OCI-LY7 (cell line): ENCODE data around the gene CTBP2. TPM values are rescaled to one million over a fixed set of nuclear protein-coding genes. Genes with fewer than 3 reads are reported as not detected.

Source experiments
- BruUV-seq: library from RNA; stranded (reverse); fragments of 400-500 nt; replicated peaks from 2 replicates; lab custom pipeline; 2021; lab: Mats Ljungman, UMichigan
- CTCF ChIA-PET: fragments of 300-600 bp; sonication (Branson Sonifier 250); formaldehyde crosslinking; loops from one replicate; lab custom pipeline; 2022; ENCODE audit warnings: antibody characterized with exemption; ENCODE audit not compliant: unreplicated experiment; lab: Charles Lee
- POLR2A ChIA-PET: fragments of 300-600 bp; sonication (Branson Sonifier 250); formaldehyde crosslinking; loops from one replicate; lab custom pipeline; 2022; ENCODE audit warnings: antibody characterized with exemption; lab: Charles Lee
- DNase-seq: peaks from one replicate; pipeline ENCODE4 v3.0.0-alpha.2; 2015; ENCODE audit warnings: low spot score
- H2AFZ ChIP-seq: fragments of 200-600 bp; sonication (generic), shearing (Covaris generic); 2 replicates; pipeline ENCODE4 v1.6.1; 2014; ENCODE audit warnings: mild to moderate bottlenecking, antibody characterized with exemption, low read length, moderate library complexity
- H3K27ac ChIP-seq: fragments of 200-600 bp; sonication (generic); 2 replicates; pipeline ENCODE4 v1.5.1; 2014; ENCODE audit warnings: mixed run types, low read depth, mild to moderate bottlenecking, moderate library complexity, low read length, inconsistent platforms; ENCODE audit not compliant: poor library complexity, severe bottlenecking
- H3K36me3 ChIP-seq: fragments of 200-600 bp; sonication (generic); 2 replicates; pipeline ENCODE4 v1.6.1; 2014; ENCODE audit warnings: mild to moderate bottlenecking, antibody characterized with exemption, low read length, moderate library complexity, mixed read lengths; ENCODE audit not compliant: insufficient read depth
- H3K4me1 ChIP-seq: fragments of 200-600 bp; sonication (generic); 2 replicates; pipeline ENCODE4 v1.5.1; 2014; ENCODE audit warnings: mild to moderate bottlenecking, low read length; ENCODE audit not compliant: insufficient read depth, poor library complexity, severe bottlenecking
- H3K4me2 ChIP-seq: fragments of 200-600 bp; sonication (generic); 2 replicates; pipeline ENCODE4 v1.6.1; 2014; ENCODE audit warnings: mild to moderate bottlenecking, low read length
- H3K4me3 ChIP-seq: fragments of 200-600 bp; sonication (generic); 2 replicates; pipeline ENCODE4 v1.5.1; 2014; ENCODE audit warnings: mild to moderate bottlenecking, low read depth, low read length; ENCODE audit not compliant: poor library complexity, severe bottlenecking
- H3K79me2 ChIP-seq: fragments of 200-600 bp; sonication (generic); 2 replicates; pipeline ENCODE4 v1.6.1; 2016; ENCODE audit warnings: low read depth, mild to moderate bottlenecking, low read length, moderate library complexity, mixed read lengths; ENCODE audit not compliant: insufficient read depth
- H3K9me2 ChIP-seq: fragments of 200-600 bp; sonication (generic); 2 replicates; pipeline ENCODE4 v1.6.1; 2016; ENCODE audit warnings: mild to moderate bottlenecking, low read length, mixed read lengths; ENCODE audit not compliant: insufficient read depth
- H3K9me3 ChIP-seq: fragments of 200-600 bp; sonication (generic); 2 replicates; pipeline ENCODE4 v1.6.1; 2014; ENCODE audit warnings: mild to moderate bottlenecking, mixed run types, low read length, mixed read lengths
- H4K20me1 ChIP-seq: fragments of 200-600 bp; sonication (generic); 2 replicates; pipeline ENCODE4 v1.6.1; 2014; ENCODE audit warnings: mild to moderate bottlenecking, antibody characterized with exemption, low read length, moderate library complexity, mixed read lengths; ENCODE audit not compliant: insufficient read depth
- CTCF ChIP-seq: fragments of 200-600 bp; sonication (generic); conservative IDR thresholded peaks from 2 replicates; pipeline ENCODE4 v1.5.1; 2014; ENCODE audit warnings: mild to moderate bottlenecking, antibody characterized with exemption, low read length, moderate library complexity, mixed read lengths
- EZH2phosphoT487 ChIP-seq: fragments of 200-600 bp; sonication (generic); IDR thresholded peaks from 2 replicates; pipeline ENCODE4 v1.6.1; 2018; ENCODE audit warnings: low read depth, borderline replicate concordance, mild to moderate bottlenecking, mixed run types, antibody characterized with exemption, low read length, moderate library complexity, mixed read lengths
- intact Hi-C: fragments of 100-400 bp; cut with micrococcal nuclease; formaldehyde crosslinking; loops from one replicate; pipeline ENCODE4 v1.10.0; 2022; ENCODE audit not compliant: unreplicated experiment
- total RNA-seq, 2 experiments: library from RNA; depleted of rRNA in 1 of 2; stranded (reverse); fragments of >200 nt in 1 of 2; shearing (Covaris generic) in 1 of 2; gene quantifications; 2 replicates each; pipeline ENCODE4 v1.2.3, GENCODE V29; 2014 to 2022

CTBP2 gene
- total RNA-seq, 2 experiments from 2014 or later: not detected

GRCh38 chr10:125026036-125026931, 134.1 kb downstream of the CTBP2 start:
- intact Hi-C loops: no loop called here
- Histone ChIP-seq H2AFZ (no peak overlapping the region), H3K36me3 (no peaks in the 10 kb centered on the region), H3K4me1 (peaks cover 18% of the 10 kb centered on the region), H4K20me1 (no peaks in the 10 kb centered on the region), H3K79me2 (no peaks in the 10 kb centered on the region), H3K4me2 (no peak overlapping the region), H3K9me3 (no peaks in the 10 kb centered on the region), H3K4me3 (no peak overlapping the region), H3K27ac (no peak overlapping the region), H3K9me2 (no peaks in the 10 kb centered on the region)
- BruUV-seq: no TSS peak
- POLR2A ChIA-PET: interaction anchor here (0.6 kb wide), 1 partner anchor 61 kb away, joined by 4 read pairs; no protein-coding TSS in a partner anchor
- CTCF ChIA-PET: no interaction called here
- DNase-seq: no peak
- TF ChIP-seq EZH2phosphoT487 (no peak), CTCF (no peak)

- peak overlapping the region; percentile 12 for H3K4me3 ChIP-seq
- no peak overlapping the region for H3K27ac ChIP-seq
- peak overlapping the region; percentile 72 for H3K4me2 ChIP-seq
- TF ChIP-seq EZH2phosphoT487: no peak
- TF ChIP-seq CTCF: no peak
- no peaks in the 10 kb centered on the region for H4K20me1 ChIP-seq
- no peaks in the 10 kb centered on the region for H3K79me2 ChIP-seq
- BruUV-seq: no TSS peak
- intact Hi-C loops: no loop called here
- H3K9me2 ChIP-seq: no peaks in the 10 kb centered on the region
- no peaks in the 10 kb centered on the region for H3K9me3 ChIP-seq
- POLR2A ChIA-PET: no interaction called here
- CTCF ChIA-PET: no interaction called here
- no peaks in the 10 kb centered on the region for H3K36me3 ChIP-seq
- no peak for DNase-seq
- H3K4me1 ChIP-seq: peaks cover 18% of the 10 kb centered on the region
- no peak overlapping the region for H2AFZ ChIP-seq
Measured at GRCh38 chr10:125025341-125025740, 135.0 kb downstream of the CTBP2 start.
